ENCODE data around the gene TNFRSF4.
A peak's percentile ranks its signal among the peaks of the same experiment; 100 is the strongest.

Gene TNFRSF4

GRCh38 chr1:1165485-1165884 lies 48.5 kb downstream of the TNFRSF4 start:
- TF ChIP-seq, protein P1, sequence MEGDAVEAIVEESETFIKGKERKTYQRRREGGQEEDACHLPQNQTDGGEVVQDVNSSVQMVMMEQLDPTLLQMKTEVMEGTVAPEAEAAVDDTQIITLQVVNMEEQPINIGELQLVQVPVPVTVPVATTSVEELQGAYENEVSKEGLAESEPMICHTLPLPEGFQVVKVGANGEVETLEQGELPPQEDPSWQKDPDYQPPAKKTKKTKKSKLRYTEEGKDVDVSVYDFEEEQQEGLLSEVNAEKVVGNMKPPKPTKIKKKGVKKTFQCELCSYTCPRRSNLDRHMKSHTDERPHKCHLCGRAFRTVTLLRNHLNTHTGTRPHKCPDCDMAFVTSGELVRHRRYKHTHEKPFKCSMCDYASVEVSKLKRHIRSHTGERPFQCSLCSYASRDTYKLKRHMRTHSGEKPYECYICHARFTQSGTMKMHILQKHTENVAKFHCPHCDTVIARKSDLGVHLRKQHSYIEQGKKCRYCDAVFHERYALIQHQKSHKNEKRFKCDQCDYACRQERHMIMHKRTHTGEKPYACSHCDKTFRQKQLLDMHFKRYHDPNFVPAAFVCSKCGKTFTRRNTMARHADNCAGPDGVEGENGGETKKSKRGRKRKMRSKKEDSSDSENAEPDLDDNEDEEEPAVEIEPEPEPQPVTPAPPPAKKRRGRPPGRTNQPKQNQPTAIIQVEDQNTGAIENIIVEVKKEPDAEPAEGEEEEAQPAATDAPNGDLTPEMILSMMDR (conservative IDR thresholded peaks at IDR 0.05): no peak
- no peak for TF ChIP-seq ZFX (IDR thresholded peaks at IDR 0.05)
- peak overlapping the region; percentile 100 for H3K27ac ChIP-seq

- peak overlapping the region; percentile 100 for H3K27ac ChIP-seq
- peak; percentile 31; the same call in 1 of the 2 replicates for TF ChIP-seq ZFX (IDR thresholded peaks at IDR 0.05)
- TF ChIP-seq, protein P1 (conservative IDR thresholded peaks at IDR 0.05): no peak
Measured at GRCh38 chr1:1164701-1165451, 49.1 kb downstream of the TNFRSF4 start.

DNA sequence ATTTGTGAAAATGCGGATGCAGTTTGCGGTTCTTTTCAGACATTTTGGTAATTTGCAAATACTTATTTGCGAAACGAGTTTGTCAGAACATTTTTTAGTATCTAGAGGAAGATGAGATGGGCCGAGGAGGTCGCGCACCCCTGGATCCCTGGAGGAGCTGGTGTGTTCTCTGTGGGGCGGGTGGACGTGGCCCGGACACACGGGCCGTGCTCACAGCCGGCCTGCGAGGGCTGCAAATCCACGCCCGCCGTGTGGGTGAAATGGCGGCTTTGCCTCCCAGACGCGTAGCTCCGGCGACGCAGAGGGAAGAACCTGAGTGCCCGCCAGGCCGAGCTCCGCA lies 49.6 kb downstream of the TNFRSF4 start:
- H3K27ac ChIP-seq: peak overlapping the region; percentile 100
- TF ChIP-seq ZFX (IDR thresholded peaks at IDR 0.05): no peak
- TF ChIP-seq, protein P1 (conservative IDR thresholded peaks at IDR 0.05): no peak

DNA sequence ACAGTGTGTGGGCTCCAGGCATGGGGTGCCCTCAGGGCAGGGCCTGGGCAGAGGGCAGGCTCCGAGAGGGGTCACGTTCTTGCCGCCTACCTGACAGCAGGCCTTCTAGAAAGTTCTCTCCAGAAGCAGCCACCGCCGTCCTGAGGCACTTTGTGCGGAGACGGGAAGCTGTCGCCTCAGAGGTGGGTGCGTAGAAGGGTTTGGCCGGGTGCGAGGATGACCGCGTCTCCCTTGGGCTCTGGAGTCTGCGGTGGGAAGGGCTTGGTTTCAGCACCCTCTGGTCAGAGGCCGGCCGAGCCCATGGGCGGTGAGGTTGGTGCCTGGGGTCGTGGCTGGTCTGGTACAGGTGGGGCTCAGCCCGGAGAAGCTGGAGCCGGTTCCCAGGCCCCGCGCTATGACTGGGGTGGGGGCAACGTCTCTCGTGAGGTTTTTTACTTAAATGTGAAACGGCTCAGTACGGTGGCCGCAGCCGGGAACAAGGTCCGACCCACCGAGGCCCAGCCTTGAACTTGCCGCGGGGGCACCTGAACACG lies 50.3 kb downstream of the TNFRSF4 start:
- no peak for TF ChIP-seq ZFX (IDR thresholded peaks at IDR 0.05)
- TF ChIP-seq, protein P1 (conservative IDR thresholded peaks at IDR 0.05): no peak
- peak overlapping the region; percentile 100 for H3K27ac ChIP-seq

GRCh38 chr1:1162597-1163537 lies 51.1 kb downstream of the TNFRSF4 start:
- H3K27ac ChIP-seq: peak overlapping the region; percentile 100
- TF ChIP-seq ZFX (IDR thresholded peaks at IDR 0.05): peak; percentile 85
- TF ChIP-seq, protein P1 (conservative IDR thresholded peaks at IDR 0.05): no peak

DNA sequence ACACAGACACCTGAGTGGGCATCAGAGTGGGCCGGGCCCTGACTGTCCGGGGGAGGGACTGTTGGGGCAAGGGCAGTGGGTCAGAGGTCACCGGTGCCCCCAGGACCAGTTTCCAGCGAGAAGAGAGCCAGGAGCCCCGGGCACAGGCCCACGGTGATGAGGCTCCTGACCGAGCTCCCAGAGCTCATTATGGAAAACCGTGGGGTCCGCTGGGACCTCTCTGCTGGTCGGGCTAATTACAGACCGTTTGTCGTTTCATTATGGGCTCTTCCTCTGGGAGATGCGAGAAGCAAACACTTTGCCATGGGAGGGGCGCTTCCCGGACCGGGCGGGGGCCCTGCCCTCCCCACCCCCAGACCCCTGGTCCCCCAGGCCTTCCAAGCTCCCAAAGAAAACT lies 52.3 kb downstream of the TNFRSF4 start:
- no peak for TF ChIP-seq ZFX (IDR thresholded peaks at IDR 0.05)
- TF ChIP-seq, protein P1 (conservative IDR thresholded peaks at IDR 0.05): no peak

More for the DNA sequence above, 52.3 kb downstream of the TNFRSF4 start:
- H3K27ac ChIP-seq: peak overlapping the region; percentile 100
